IPS-15b (cell line): Measurements from ENCODE around the gene RNF44.

Experiments
- H3K27me3 ChIP-seq: one replicate; pipeline ENCODE4 v1.6.1; 2013; ENCODE audit warnings: low read length; ENCODE audit not compliant: control insufficient read depth, insufficient read depth
- H3K36me3 ChIP-seq: one replicate; pipeline ENCODE4 v1.6.1; 2013; ENCODE audit warnings: low read length; ENCODE audit not compliant: control insufficient read depth, insufficient read depth
- H3K4me1 ChIP-seq: one replicate; pipeline ENCODE4 v1.6.1; 2013; ENCODE audit warnings: mild to moderate bottlenecking, low read length; ENCODE audit not compliant: control insufficient read depth, insufficient read depth
- H3K4me3 ChIP-seq: one replicate; pipeline ENCODE4 v1.5.1; 2013; ENCODE audit warnings: low read depth, low read length
- H3K9ac ChIP-seq: one replicate; pipeline ENCODE4 v1.6.1; 2013; ENCODE audit warnings: low read depth, mild to moderate bottlenecking, low read length
- H3K9me3 ChIP-seq: one replicate; pipeline ENCODE4 v1.6.1; 2013; ENCODE audit warnings: mild to moderate bottlenecking, low read length; ENCODE audit not compliant: control insufficient read depth, insufficient read depth

Gene RNF44

GRCh38 chr5:176530983-176531901 is 6.0 kb downstream of the RNF44 start:
- H3K4me1 ChIP-seq: peaks cover 15% of the 10 kb centered on the region
- H3K36me3 ChIP-seq: peaks cover 55% of the 10 kb centered on the region
- H3K9ac ChIP-seq: no peak overlapping the region
- no peaks in the 10 kb centered on the region for H3K9me3 ChIP-seq
- no peaks in the 10 kb centered on the region for H3K27me3 ChIP-seq
- no peak overlapping the region for H3K4me3 ChIP-seq

GRCh38 chr5:176530393-176530982 is 6.7 kb downstream of the RNF44 start:
- no peak overlapping the region for H3K9ac ChIP-seq
- H3K4me1 ChIP-seq: peaks cover 15% of the 10 kb centered on the region
- no peaks in the 10 kb centered on the region for H3K9me3 ChIP-seq
- H3K4me3 ChIP-seq: no peak overlapping the region
- H3K36me3 ChIP-seq: peaks cover 55% of the 10 kb centered on the region
- no peaks in the 10 kb centered on the region for H3K27me3 ChIP-seq

- H3K9ac ChIP-seq: no peak overlapping the region
- H3K36me3 ChIP-seq: peaks cover 52% of the 10 kb centered on the region
- H3K4me3 ChIP-seq: no peak overlapping the region
- no peaks in the 10 kb centered on the region for H3K9me3 ChIP-seq
- peaks cover 10% of the 10 kb centered on the region for H3K4me1 ChIP-seq
- H3K27me3 ChIP-seq: no peaks in the 10 kb centered on the region
Measured at GRCh38 chr5:176529741-176530141, 7.5 kb downstream of the RNF44 start.

- Histone ChIP-seq H3K9me3 (no peaks in the 10 kb centered on the region), H3K36me3 (peaks cover 49% of the 10 kb centered on the region), H3K9ac (no peak overlapping the region), H3K4me3 (no peak overlapping the region), H3K4me1 (peaks cover 7% of the 10 kb centered on the region), H3K27me3 (no peaks in the 10 kb centered on the region)
Measured at GRCh38 chr5:176529116-176529740, 8.0 kb downstream of the RNF44 start.

GRCh38 chr5:176528761-176529115 is 8.5 kb downstream of the RNF44 start:
- H3K4me1 ChIP-seq: peaks cover 3% of the 10 kb centered on the region
- H3K27me3 ChIP-seq: no peaks in the 10 kb centered on the region
- H3K9ac ChIP-seq: no peak overlapping the region
- no peak overlapping the region for H3K4me3 ChIP-seq
- no peaks in the 10 kb centered on the region for H3K9me3 ChIP-seq
- peaks cover 45% of the 10 kb centered on the region for H3K36me3 ChIP-seq

GRCh38 chr5:176528301-176528700 is 8.9 kb downstream of the RNF44 start:
- no peak overlapping the region for H3K9ac ChIP-seq
- no peaks in the 10 kb centered on the region for H3K27me3 ChIP-seq
- H3K4me3 ChIP-seq: no peak overlapping the region
- no peaks in the 10 kb centered on the region for H3K9me3 ChIP-seq
- H3K4me1 ChIP-seq: peaks cover 2% of the 10 kb centered on the region
- H3K36me3 ChIP-seq: peaks cover 45% of the 10 kb centered on the region

- Histone ChIP-seq H3K36me3 (peaks cover 45% of the 10 kb centered on the region), H3K4me3 (no peak overlapping the region), H3K9me3 (no peaks in the 10 kb centered on the region), H3K4me1 (no peaks in the 10 kb centered on the region), H3K27me3 (no peaks in the 10 kb centered on the region), H3K9ac (no peak overlapping the region)
Measured at GRCh38 chr5:176527246-176528222, 9.7 kb downstream of the RNF44 start.

GRCh38 chr5:176526462-176526861 is 10.7 kb downstream of the RNF44 start:
- H3K4me1 ChIP-seq: no peaks in the 10 kb centered on the region
- H3K9me3 ChIP-seq: no peaks in the 10 kb centered on the region
- H3K9ac ChIP-seq: no peak overlapping the region
- no peak overlapping the region for H3K4me3 ChIP-seq
- H3K27me3 ChIP-seq: no peaks in the 10 kb centered on the region
- H3K36me3 ChIP-seq: peaks cover 38% of the 10 kb centered on the region

GRCh38 chr5:176525677-176526076 is 11.5 kb downstream of the RNF44 start:
- Histone ChIP-seq H3K4me3 (no peak overlapping the region), H3K36me3 (peaks cover 31% of the 10 kb centered on the region), H3K27me3 (no peaks in the 10 kb centered on the region), H3K4me1 (no peaks in the 10 kb centered on the region), H3K9ac (no peak overlapping the region), H3K9me3 (no peaks in the 10 kb centered on the region)

GRCh38 chr5:176524987-176525386 is 12.2 kb downstream of the RNF44 start:
- no peak overlapping the region for H3K4me3 ChIP-seq
- H3K9ac ChIP-seq: no peak overlapping the region
- no peaks in the 10 kb centered on the region for H3K9me3 ChIP-seq
- no peaks in the 10 kb centered on the region for H3K27me3 ChIP-seq
- no peaks in the 10 kb centered on the region for H3K4me1 ChIP-seq
- H3K36me3 ChIP-seq: peaks cover 27% of the 10 kb centered on the region

- H3K36me3 ChIP-seq: peaks cover 19% of the 10 kb centered on the region
- no peaks in the 10 kb centered on the region for H3K4me1 ChIP-seq
- no peaks in the 10 kb centered on the region for H3K9me3 ChIP-seq
- H3K9ac ChIP-seq: no peak overlapping the region
- no peaks in the 10 kb centered on the region for H3K27me3 ChIP-seq
- no peak overlapping the region for H3K4me3 ChIP-seq
Measured at GRCh38 chr5:176524138-176524537, 13.1 kb downstream of the RNF44 start.
